GM21723 (cell line): ENCODE results near the gene MBL2.
A peak's percentile ranks its signal among the peaks of the same experiment; 100 is the strongest.

Source experiments
- ATAC-seq: cut with Tn5 transposase; IDR thresholded peaks from one replicate; pipeline ENCODE4 v1.9.1; 2021; ENCODE audit warnings: mild to moderate bottlenecking, moderate library complexity; ENCODE audit not compliant: unreplicated experiment

MBL2 gene

GRCh38 chr10:52772623-52773022, at the start of gene MBL2:
Gene MBL2 (minus strand): TSS chr10:52772784. CDS start chr10:52771635, 1,149 bp downstream.
- ATAC-seq = no peak

DNA sequence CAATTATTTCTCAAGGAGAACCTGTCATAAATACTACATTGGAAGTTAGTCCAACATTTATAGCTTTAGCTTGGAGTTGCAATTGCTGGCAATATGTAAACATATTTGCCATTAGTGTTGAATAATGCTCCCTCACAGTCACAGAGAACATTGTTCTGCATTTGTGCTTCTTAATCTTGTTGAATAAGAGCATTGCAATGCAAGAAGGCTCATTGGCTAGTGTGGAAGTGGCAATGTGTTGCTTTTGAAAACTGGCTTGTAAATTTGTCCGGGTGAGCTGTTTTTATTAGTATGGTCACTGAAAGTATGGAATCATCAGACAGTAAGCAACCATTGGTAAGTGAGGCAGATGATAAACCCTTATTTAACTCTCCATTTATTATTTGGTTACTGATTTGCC, 47.7 kb upstream of the MBL2 start:
- ATAC-seq = no peak

DNA sequence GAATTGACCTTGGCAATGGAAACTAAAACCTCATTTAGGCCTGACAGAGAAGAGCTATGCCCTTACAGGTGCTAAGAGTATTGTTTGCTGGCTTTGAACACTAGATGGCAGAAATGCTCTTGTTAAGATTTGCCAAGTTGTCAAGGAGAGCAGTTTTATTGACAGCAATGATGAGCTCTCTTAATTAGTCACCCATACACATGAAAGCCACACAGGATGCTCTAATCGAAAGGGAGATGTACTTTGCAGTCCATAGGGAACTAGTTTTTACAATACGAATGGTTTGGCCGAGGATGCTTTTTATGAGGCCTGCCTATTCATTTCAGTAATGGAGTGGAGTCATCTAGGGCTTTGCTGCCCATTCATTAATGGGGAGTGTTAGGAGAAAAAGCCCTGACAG, 45.4 kb upstream of the MBL2 start:
- ATAC-seq = peak; percentile 95

DNA sequence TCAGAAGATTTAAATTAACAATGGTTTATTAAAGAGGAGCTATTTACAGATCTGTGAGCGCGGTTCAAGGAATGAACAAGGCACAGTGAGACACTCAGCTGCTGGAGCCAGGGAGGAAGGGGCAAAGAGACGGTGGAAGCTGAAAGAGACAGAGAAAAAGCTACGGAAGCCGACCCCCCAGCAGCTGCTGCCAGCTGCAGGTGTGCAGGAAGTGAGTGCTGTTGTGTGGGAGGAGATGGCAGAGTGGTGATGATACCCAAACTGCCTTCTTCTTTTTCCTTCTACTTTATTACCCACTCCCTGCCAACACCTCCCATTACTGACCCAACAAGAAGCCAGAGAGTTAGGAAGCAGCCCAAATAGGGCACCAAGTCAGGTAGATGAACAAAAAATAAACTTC, 41.9 kb upstream of the MBL2 start:
- peak; percentile 36 for ATAC-seq

GRCh38 chr10:52811776-52812175, 39.2 kb upstream of the MBL2 start:
- no peak for ATAC-seq

DNA sequence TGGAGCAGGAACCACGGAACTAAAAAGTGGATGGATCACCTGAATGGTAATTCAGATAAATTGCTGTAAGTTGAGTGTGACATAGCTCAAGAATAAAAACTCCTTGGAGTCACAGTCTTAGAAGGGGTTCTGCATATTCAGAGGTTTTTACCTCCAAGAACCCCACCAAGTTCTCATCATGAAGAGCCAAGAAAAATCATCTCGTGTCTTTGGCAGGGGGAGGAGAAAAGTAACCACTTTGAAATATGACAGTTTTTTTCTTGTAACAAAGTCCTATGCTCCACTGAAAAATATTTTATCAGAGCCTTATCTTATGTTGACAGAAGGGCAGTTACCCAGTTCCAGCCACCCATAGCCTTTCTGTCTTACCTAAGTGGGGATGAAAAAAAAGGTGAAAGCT, 38.2 kb upstream of the MBL2 start:
- no peak for ATAC-seq

- ATAC-seq = no peak
Observed at GRCh38 chr10:52807803-52808202, 35.2 kb upstream of the MBL2 start.

- ATAC-seq = no peak
Observed at GRCh38 chr10:52805414-52806285, 33.1 kb upstream of the MBL2 start.

DNA sequence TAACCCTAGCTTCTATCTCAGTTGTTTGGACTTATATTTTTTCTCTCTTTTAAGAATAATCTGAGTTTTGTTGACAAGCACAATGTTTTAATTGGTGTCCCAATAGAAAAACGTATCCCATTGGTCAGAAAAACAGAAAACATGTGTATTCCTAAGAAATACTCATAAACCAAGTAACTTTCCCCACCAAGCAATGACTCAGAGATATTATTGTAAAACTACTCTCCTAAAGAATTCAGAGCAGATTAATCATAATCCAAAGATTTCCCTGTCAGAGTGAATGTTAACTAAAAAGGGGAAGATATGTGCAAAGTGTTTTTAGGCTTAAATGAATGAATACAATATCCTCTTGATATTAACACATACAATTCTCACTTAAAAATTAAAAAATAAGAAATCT, 29.4 kb upstream of the MBL2 start:
- ATAC-seq = no peak

DNA sequence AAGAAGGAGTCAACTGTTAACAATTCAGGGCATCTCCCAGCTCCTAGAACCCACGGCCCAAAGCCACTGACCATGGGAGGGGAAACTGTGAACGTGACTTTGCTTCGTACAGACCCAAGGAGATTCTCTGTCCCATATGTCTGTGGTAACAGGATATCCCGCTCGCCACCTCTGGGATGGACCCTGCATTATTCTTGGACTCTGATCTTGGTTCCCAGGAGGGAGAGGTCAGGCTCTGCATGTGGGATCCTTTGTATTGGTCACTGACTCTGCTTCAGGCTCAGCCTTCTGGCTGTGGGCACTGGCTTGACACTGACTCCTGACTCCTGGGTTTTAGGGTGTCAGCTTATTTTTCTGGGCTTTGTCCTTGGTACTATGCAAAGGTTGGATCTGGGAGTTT, 13.5 kb upstream of the MBL2 start:
- no peak for ATAC-seq

GRCh38 chr10:52785418-52785817, 12.8 kb upstream of the MBL2 start:
- no peak for ATAC-seq

GRCh38 chr10:52783726-52784125, 11.1 kb upstream of the MBL2 start:
- ATAC-seq = no peak

- no peak for ATAC-seq
Observed at GRCh38 chr10:52782554-52782953, 10.0 kb upstream of the MBL2 start.

GRCh38 chr10:52780391-52781155, 8.0 kb upstream of the MBL2 start:
- ATAC-seq = peak; percentile 22

GRCh38 chr10:52779541-52780390, 7.2 kb upstream of the MBL2 start:
- peak; percentile 94 for ATAC-seq

DNA sequence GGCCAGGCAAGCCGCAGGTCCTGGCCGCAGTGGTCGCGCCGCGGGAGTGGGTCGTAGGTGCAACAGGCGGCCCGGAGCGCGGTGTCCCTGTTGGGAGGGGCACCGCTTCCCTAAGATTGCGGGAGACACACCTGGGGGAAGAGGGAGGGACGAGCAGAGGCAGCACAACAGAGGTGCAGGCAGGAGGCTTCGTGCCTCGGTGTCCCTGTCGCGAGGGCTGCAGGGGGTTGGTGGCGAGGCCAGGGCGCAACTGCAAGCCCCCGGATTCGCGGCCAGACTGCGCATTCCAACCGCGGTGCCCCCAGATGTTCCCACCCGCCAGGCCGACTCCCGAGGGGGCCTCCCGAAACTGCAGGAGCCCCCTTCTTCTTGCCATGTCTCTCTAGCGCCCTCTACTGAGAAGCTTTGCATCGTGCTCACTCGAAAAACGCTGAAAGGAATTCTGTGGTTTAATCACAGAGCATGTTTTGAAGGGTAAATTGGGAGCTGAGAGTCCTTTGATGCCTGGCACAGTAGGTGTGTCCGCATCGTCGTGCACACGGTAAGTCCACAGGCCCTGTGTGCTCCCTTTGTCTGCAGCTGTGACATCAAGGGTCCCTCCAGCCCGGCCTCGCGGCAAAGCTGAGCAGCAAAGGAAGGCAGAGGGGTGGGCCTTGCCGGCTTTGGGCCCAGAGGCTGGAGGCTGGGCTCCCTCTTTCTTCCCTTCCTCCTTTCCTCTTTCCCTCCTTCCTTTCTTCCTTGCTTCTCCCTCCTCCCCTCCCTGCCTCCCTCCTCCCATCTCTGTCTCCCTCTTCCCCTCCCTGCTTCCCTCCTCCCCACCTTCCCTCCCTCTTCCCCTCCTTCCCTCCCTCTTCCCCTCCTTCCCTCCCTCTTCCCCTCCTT, 6.2 kb upstream of the MBL2 start:
- ATAC-seq = no peak

GRCh38 chr10:52777414-52777813, 4.8 kb upstream of the MBL2 start:
- ATAC-seq = no peak

DNA sequence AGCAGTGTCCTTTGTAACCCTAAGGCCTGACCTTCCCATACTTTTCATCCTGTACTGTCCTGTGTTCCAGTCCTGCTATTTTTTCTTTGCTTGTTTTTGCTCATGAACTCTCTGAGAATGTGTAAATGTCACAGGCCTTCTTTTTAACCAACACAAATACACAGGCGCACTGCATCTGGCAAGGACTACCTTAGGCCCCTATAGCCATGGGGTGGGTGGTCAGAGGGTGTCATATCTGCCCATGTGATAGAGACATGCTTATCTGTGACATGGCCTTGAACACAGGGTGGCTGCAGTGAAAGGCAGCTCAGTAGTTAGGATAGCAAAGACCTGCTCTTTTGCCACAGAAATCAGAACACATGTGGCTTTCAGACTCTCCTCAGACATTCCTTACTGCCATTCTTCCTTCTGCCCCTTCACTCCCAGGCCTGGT, 3.9 kb upstream of the MBL2 start:
- ATAC-seq = no peak

GRCh38 chr10:52775132-52775647, 2.6 kb upstream of the MBL2 start:
- no peak for ATAC-seq

DNA sequence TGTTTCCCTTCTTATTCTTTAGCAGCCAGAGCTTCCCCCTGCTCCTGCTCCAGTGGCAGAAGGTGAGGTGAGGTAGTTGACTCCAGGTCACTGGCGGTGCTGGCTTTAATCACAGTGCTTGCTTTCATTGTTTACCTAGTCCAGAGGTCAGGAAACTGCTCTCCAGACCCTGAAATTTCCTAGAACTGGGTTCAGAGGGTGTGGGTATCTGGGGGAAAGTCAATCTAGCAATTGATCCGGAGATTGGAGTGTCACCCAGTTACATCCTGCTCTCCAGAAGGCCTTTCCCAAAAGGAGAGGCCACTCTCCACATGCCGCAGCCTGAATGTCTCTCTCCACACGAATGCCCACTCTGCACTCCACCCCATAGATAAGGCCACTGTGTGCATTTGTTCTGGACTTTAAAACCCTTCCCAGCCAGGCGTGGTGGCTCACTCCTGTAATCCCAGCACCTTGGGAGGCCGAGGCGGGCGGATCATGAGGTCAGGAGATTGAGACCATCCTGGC, 2.1 kb upstream of the MBL2 start:
- no peak for ATAC-seq
